Dedifferentiated amniotic fluid mesenchymal stem cell (primary cell): ENCODE results near the gene BLOC1S4.
A peak's percentile ranks its signal among the peaks of the same experiment; 100 is the strongest.
"Not testable (repeated sequence)": the region's sequence is repeated elsewhere in the genome, so short reads cannot be mapped to it uniquely, and the experiment has no call there.

ENCODE experiments used
- DNase-seq: peaks from one replicate; pipeline ENCODE4 v3.0.0-alpha.2; 2016; ENCODE audit errors: extremely low spot score

BLOC1S4 gene, protein sequence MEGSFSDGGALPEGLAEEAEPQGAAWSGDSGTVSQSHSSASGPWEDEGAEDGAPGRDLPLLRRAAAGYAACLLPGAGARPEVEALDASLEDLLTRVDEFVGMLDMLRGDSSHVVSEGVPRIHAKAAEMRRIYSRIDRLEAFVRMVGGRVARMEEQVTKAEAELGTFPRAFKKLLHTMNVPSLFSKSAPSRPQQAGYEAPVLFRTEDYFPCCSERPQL

GRCh38 chr4:6716018-6716911, at the start of gene BLOC1S4:
Gene BLOC1S4, plus strand, starts transcription at chr4:6716174. Its CDS starts 36 bp downstream, at chr4:6716210.
- DNase-seq: peak; percentile 76

GRCh38 chr4:6668391-6668790, 47.6 kb upstream of the BLOC1S4 start:
- no peak for DNase-seq

GRCh38 chr4:6671648-6672047, 44.3 kb upstream of the BLOC1S4 start:
- peak; percentile 16 for DNase-seq

DNA sequence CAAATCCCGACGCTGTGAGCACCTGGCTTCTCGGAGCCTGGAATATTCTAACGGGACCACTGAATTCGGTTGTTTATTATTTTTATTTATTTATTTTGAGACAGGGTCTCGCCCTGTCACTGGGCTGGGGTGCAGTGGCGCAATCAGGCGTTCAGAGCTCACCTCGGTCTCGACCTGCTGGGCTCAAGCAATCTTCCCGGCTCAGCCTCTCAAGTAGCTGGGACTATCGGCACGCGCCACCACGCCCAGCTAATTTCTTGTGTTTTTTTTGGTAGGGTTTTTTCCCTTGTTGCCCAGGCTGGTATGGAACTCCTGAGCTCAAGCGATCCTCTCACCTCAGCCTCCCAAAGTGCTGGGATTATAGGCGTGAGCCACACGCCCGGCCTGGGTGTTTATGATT, 43.8 kb upstream of the BLOC1S4 start:
- no peak for DNase-seq

- DNase-seq: not testable (repeated sequence)
Observed at GRCh38 chr4:6672541-6673190, 43.3 kb upstream of the BLOC1S4 start.

- DNase-seq: not testable (repeated sequence)
Observed at GRCh38 chr4:6673191-6673659, 42.7 kb upstream of the BLOC1S4 start.

DNA sequence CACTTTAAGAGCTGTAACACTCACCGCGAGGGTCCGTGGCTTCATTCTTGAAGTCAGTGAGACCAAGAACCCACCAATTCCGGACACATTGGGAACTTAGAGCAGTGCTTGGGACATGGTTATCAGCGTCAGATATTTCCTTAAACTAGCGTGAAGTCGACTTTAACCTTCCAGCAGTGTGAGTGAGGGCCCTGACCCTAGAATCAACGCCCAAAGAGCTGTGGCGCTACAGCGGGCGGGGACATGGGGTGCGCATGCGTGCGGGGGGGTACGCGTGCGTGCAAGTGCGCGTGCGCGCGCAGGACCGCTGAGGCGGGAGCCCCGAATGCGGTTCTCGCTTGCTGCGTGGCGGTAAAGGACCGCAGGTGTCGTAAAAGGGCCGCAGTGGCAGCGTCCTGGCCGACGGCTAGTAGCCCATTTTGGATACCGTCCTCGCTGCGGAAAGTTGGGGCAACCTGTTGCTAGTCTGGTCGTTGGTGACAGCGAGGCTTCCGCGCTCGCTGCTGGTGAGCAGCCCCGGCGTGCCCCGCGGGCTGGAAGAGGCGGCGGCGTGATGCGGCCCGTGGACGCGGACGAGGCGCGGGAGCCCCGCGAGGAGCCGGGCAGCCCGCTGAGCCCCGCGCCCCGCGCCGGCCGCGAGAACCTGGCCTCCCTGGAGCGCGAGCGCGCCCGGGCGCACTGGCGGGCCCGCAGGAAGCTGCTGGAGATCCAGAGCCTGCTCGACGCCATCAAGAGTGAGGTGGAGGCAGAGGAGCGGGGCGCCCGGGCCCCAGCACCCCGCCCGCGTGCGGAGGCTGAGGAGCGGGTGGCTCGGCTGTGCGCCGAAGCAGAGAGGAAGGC, 42.1 kb upstream of the BLOC1S4 start:
- DNase-seq: peak; percentile 86

GRCh38 chr4:6674500-6675149, 41.3 kb upstream of the BLOC1S4 start:
- no peak for DNase-seq

DNA sequence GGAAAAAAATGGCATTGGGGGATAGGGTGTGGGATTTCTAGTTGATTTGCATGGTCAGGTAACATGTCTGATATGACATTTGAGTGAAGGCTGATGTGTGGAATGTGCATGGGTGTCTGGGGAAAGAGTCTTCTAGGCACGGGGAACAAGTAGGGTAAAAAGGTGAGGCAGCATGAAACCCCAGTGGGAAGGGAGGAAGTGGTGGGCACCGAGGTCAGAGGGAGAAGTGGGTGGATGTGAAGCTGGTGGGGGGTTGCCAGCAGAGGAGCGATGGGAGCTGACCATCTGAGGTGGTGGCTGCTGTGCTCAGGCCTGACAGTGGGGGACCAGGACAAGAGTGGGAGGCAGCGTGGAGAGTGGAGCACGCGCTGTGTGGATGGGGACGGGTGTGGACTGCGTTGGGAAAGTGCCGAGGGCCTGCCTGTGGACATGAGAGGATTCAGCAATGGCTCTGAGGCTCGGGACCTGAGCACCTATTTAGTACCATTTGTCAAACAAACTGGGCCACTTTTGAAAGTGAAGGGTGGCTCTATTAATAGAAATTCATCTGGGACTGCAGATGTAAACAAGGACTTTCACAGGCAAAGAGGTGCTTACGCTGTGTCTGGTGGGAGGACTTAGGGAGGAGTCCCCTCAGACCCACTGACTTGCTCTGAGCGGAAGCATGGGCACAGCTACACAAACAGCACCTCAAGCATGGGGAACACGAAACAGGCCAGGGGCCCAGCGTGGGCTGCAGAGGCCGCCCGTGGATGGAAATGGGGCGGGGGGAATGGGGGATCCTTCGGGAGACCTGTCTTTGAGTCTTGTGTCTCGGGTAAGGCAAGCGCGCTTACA, 39.0 kb upstream of the BLOC1S4 start:
- DNase-seq: no peak

- no peak for DNase-seq
Observed at GRCh38 chr4:6680372-6681034, 35.5 kb upstream of the BLOC1S4 start.

GRCh38 chr4:6681191-6681590, 34.8 kb upstream of the BLOC1S4 start:
- DNase-seq: no peak

GRCh38 chr4:6682862-6683590, 32.9 kb upstream of the BLOC1S4 start:
- no peak for DNase-seq

DNA sequence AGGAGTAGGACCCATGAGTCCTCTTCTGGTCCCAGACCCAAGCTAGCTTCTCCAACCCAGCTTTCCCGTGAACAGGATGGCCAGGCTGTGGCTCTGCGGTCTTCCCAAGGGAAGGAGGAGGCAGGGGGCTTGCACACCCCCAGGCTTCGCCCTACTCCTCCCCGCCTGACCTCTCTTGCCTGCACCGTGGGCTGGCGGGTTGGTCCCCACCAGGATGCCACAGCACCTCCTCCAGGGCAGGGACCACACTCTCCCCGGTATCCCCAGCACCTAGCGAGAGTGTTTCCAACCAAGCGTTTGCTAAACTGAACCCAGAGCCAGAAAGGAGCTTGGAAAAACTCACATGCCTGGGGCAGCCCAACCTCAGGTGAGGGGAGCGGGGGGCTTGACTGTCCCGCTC, 31.3 kb upstream of the BLOC1S4 start:
- no peak for DNase-seq

GRCh38 chr4:6686104-6686787, 29.7 kb upstream of the BLOC1S4 start:
- DNase-seq: no peak

- DNase-seq: no peak
Observed at GRCh38 chr4:6687947-6688878, 27.8 kb upstream of the BLOC1S4 start.

DNA sequence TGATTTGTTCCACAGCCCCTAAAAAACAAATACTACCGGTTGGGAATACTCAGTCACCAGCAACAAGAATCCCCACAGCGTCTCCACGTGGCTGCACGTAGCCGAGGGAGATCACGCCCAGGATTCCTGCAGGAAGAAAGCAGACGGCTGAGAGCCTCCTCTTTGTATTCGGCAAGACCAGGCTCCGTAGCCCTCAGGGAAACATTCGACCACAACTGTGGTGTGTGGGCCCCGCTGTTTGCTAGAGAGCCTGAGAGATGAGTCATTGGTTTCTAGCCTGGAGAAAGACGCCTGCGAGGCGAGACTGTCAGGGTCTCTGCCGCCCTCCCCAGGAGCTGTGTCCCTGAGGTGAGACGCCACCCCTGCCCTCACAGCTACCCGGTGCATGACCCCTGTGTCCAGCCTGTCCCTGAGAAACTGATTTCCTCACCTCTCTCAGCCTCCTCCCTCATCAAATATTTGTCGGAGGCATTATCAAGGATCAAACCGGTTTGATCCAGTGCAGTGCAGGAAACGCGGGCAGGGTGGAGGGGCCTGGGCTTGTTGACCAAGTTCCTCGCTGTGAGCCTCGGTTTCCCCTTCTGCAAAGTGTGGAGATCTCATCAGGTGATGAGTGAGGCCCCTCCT, 27.0 kb upstream of the BLOC1S4 start:
- DNase-seq: peak; percentile 88

GRCh38 chr4:6689506-6689960, 26.4 kb upstream of the BLOC1S4 start:
- no peak for DNase-seq
